K562 (cell line): Measurements from ENCODE around the gene SCYL2. TPM values are rescaled to one million over a fixed set of nuclear protein-coding genes. Genes with fewer than 3 reads are reported as not detected.

Experiments
- ATAC-seq: fragments of 200-7000 bp; cut with Tn5 transposase; 3 replicates; pipeline ENCODE4 v1.9.1; 2020; ENCODE audit warnings: moderate library complexity
- BruUV-seq: library from RNA; stranded (reverse); fragments of 400-500 nt; replicated peaks from 2 replicates; lab custom pipeline; 2021; lab: Mats Ljungman, UMichigan
- CTCF ChIA-PET: fragments of 300-600 bp; formaldehyde crosslinking; extraction: SDS; loops from one replicate; lab custom pipeline; 2021; ENCODE audit warnings: low intra/inter-chr PET ratio; lab: Yijun Ruan, JAX
- POLR2A ChIA-PET: fragments of 300-600, 350-650 bp; sonication (Branson Sonifier 250); formaldehyde crosslinking; extraction: SDS; loops from one replicate; lab custom pipeline; 2021; ENCODE audit warnings: antibody characterized with exemption, inconsistent platforms; lab: Yijun Ruan, JAX
- DNase-seq, 4 experiments: peaks; one replicate each; pipeline versions ENCODE4 v3.0.0 to v3.0.0-alpha.2; 2011 to 2018; ENCODE audit warnings: low spot score in 3 of 4, mixed read lengths in 3 of 4; ENCODE audit errors: extremely low read depth in 1 of 4
- FAIRE-seq: peaks from 2 replicates; lab custom pipeline; 2011; peaks lifted over from hg19 to GRCh38; lab: Jason Lieb, UNC
- H2AFZ ChIP-seq: 2 replicates; pipeline ENCODE4 v1.6.0; 2011; ENCODE audit warnings: low read depth, low read length, control low read depth, inconsistent platforms
- H3K27ac ChIP-seq: fragments of 200-600 bp; 3 replicates; pipeline ENCODE4 v1.8.0; 2011; ENCODE audit warnings: low read depth, mild to moderate bottlenecking, control low read depth, inconsistent platforms, low read length, moderate library complexity, mixed read lengths; ENCODE audit errors: extremely low read depth
- H3K27me3 ChIP-seq, 2 experiments: fragments of 300-600 bp in 1 of 2; 2 replicates in 1 of 2; 3 replicates in 1 of 2; pipeline versions ENCODE4 v1.6.0 to v1.8.0; 2011; ENCODE audit warnings: inconsistent platforms in 2 of 2, low read length in 2 of 2, mild to moderate bottlenecking in 1 of 2, mixed read lengths in 1 of 2, moderate library complexity in 1 of 2; ENCODE audit not compliant: control insufficient read depth in 2 of 2, insufficient read depth in 2 of 2
- H3K36me3 ChIP-seq: fragments of 300-600 bp; 3 replicates; pipeline ENCODE4 v1.8.0; 2011; ENCODE audit warnings: mild to moderate bottlenecking, low read length, inconsistent platforms; ENCODE audit not compliant: control insufficient read depth, insufficient read depth
- H3K4me1 ChIP-seq, 2 experiments: fragments of 200-600 bp in 1 of 2; replicated peaks in 1 of 2; 2 replicates in 1 of 2; 3 replicates in 1 of 2; pipeline versions ENCODE4 v1.5.1 to v1.8.0; 2011; ENCODE audit warnings: inconsistent platforms in 2 of 2, low read length in 2 of 2, mild to moderate bottlenecking in 1 of 2, mixed read lengths in 1 of 2, moderate library complexity in 1 of 2; ENCODE audit not compliant: control insufficient read depth in 2 of 2, insufficient read depth in 2 of 2
- H3K4me2 ChIP-seq: 2 replicates; pipeline ENCODE4 v1.6.1; 2011; ENCODE audit warnings: low read length, control low read depth, inconsistent platforms, mixed read lengths; ENCODE audit not compliant: insufficient read depth
- H3K4me3 ChIP-seq: fragments of 200-600 bp; sonication (generic), shearing (Covaris generic); 2 replicates; pipeline ENCODE4 v1.5.1; 2016; ENCODE audit warnings: control low read depth, inconsistent platforms
- H3K79me2 ChIP-seq: fragments of 200-600 bp; 3 replicates; pipeline ENCODE4 v1.8.0; 2011; ENCODE audit warnings: low read length, inconsistent platforms; ENCODE audit not compliant: control insufficient read depth, insufficient read depth
- H3K9ac ChIP-seq, 2 experiments: 2 replicates each; pipeline versions ENCODE4 v1.6.0 to v1.6.1; 2011; ENCODE audit warnings: low read depth in 2 of 2, low read length in 2 of 2, control low read depth in 1 of 2, inconsistent platforms in 1 of 2, mild to moderate bottlenecking in 1 of 2, mixed read lengths in 1 of 2; ENCODE audit not compliant: insufficient read depth in 1 of 2
- H3K9me1 ChIP-seq: one replicate; pipeline ENCODE4 v1.6.0; 2011; ENCODE audit warnings: inconsistent platforms, mild to moderate bottlenecking, low read length, moderate library complexity; ENCODE audit not compliant: control insufficient read depth, insufficient read depth
- H3K9me3 ChIP-seq: replicated peaks from 2 replicates; pipeline ENCODE4 v1.5.1; 2011; ENCODE audit warnings: low read depth, low read length, inconsistent platforms; ENCODE audit not compliant: control insufficient read depth, insufficient read depth
- H4K20me1 ChIP-seq: replicated peaks from 2 replicates; pipeline ENCODE4 v1.6.1; 2011; ENCODE audit warnings: low read length, inconsistent platforms, mixed read lengths; ENCODE audit not compliant: control insufficient read depth, insufficient read depth
- BRCA1 ChIP-seq, 2 experiments: fragments of 450-650 bp in 1 of 2; sonication (generic) in 1 of 2; formaldehyde crosslinking in 1 of 2; IDR thresholded peaks; 2 replicates each; pipeline versions ENCODE4 v1.5.0 to v1.6.1; 2017 to 2020; ENCODE audit warnings: mild to moderate bottlenecking in 1 of 2, missing genetic modification reagents in 1 of 2
- DMBX1 ChIP-seq: fragments of 250-450 bp; sonication (Bioruptor Pico); IDR thresholded peaks from 2 replicates; pipeline ENCODE4 v1.8.0; 2022; ENCODE audit warnings: inconsistent platforms, mild to moderate bottlenecking, moderate library complexity, borderline replicate concordance
- E2F6 ChIP-seq, 2 experiments: IDR thresholded peaks; 2 replicates each; pipeline ENCODE4 v1.6.1; 2011; ENCODE audit warnings: borderline replicate concordance in 1 of 2, control low read depth in 1 of 2, low read depth in 1 of 2, low read length in 1 of 2, mild to moderate bottlenecking in 1 of 2, mixed read lengths in 1 of 2, moderate library complexity in 1 of 2; ENCODE audit not compliant: insufficient read depth in 1 of 2, insufficient read length in 1 of 2, poor library complexity in 1 of 2, severe bottlenecking in 1 of 2; ENCODE audit errors: extremely low read depth in 1 of 2
- ELK1 ChIP-seq: sonication (generic); formaldehyde crosslinking; IDR thresholded peaks from 2 replicates; pipeline ENCODE4 v1.8.1; 2022; ENCODE audit warnings: missing genetic modification reagents
- FOXK2 ChIP-seq, 2 experiments: fragments of 450-650 bp; IDR thresholded peaks in 1 of 2; conservative IDR thresholded peaks in 1 of 2; 2 replicates each; pipeline ENCODE4 v1.6.1; 2016; ENCODE audit warnings: low read depth in 2 of 2, mild to moderate bottlenecking in 1 of 2
- KLF1 ChIP-seq: fragments of 450-650 bp; IDR thresholded peaks from 2 replicates; pipeline ENCODE4 v1.6.1; 2016; ENCODE audit warnings: missing genetic modification characterization, missing compliant biosample characterization
- LCOR ChIP-seq: sonication (generic); formaldehyde crosslinking; IDR thresholded peaks from 2 replicates; pipeline ENCODE4 v1.8.0; 2022; ENCODE audit warnings: mild to moderate bottlenecking, missing genetic modification reagents
- NFYB ChIP-seq: IDR thresholded peaks from 2 replicates; pipeline ENCODE4 v1.6.1; 2011; ENCODE audit warnings: mild to moderate bottlenecking, moderate library complexity; ENCODE audit not compliant: insufficient read length; ENCODE audit errors: extremely low read depth
- NR2C1 ChIP-seq, 2 experiments: fragments of 450-650 bp; IDR thresholded peaks; 2 replicates each; pipeline ENCODE4 v1.6.1; 2017; ENCODE audit warnings: mild to moderate bottlenecking in 2 of 2, antibody characterized with exemption in 1 of 2, inconsistent platforms in 1 of 2, missing compliant biosample characterization in 1 of 2, missing genetic modification characterization in 1 of 2
- SMARCA5 ChIP-seq: fragments of 450-650 bp; IDR thresholded peaks from 2 replicates; pipeline ENCODE4 v1.6.1; 2016
- SPI1 ChIP-seq: IDR thresholded peaks from 2 replicates; pipeline ENCODE4 v1.6.1; 2011; ENCODE audit warnings: low read depth, low read length, control low read depth, borderline replicate concordance
- SRSF3 ChIP-seq: fragments of 200-400 bp; formaldehyde crosslinking; IDR thresholded peaks from 2 replicates; pipeline ENCODE4 v1.6.1; 2016; ENCODE audit warnings: mild to moderate bottlenecking, low read length, moderate library complexity; ENCODE audit not compliant: insufficient read depth
- ZBED1 ChIP-seq: IDR thresholded peaks from 2 replicates; pipeline ENCODE4 v1.6.1; 2014
- ZNF224 ChIP-seq: sonication (generic); formaldehyde crosslinking; IDR thresholded peaks from 2 replicates; pipeline ENCODE4 v1.8.0; 2022; ENCODE audit warnings: mild to moderate bottlenecking, missing genetic modification reagents
- ZNF239 ChIP-seq: fragments of 250-450 bp; sonication (Bioruptor Pico); IDR thresholded peaks from 2 replicates; pipeline ENCODE4 v1.4.0; 2020; ENCODE audit warnings: mild to moderate bottlenecking
- ZNF75A ChIP-seq: fragments of 450-650 bp; formaldehyde crosslinking; IDR thresholded peaks from 2 replicates; pipeline ENCODE4 v1.4.0; 2020; ENCODE audit warnings: mild to moderate bottlenecking
- ZNF79 ChIP-seq: fragments of 250-450 bp; sonication (Bioruptor Pico); IDR thresholded peaks from 2 replicates; pipeline ENCODE4 v1.4.0; 2020; ENCODE audit warnings: low read depth, mild to moderate bottlenecking, moderate library complexity
- WGBS: fragments of 100-300 bp; shearing (Covaris generic); methylation state at CpG from one replicate; pipeline ENCODE4 v1.1.6; 2016; ENCODE audit warnings: low coverage, mixed read lengths; ENCODE audit not compliant: insufficient coverage; ENCODE audit errors: missing lambda C conversion rate; 5-methylcytosine and 5-hydroxymethylcytosine counted together
- in situ Hi-C: fragments of 300-500 bp; cut with MboI; formaldehyde crosslinking; loops from 4 replicates; pipeline ENCODE4 v1.15.0; 2018; ENCODE audit warnings: inconsistent platforms, mixed read lengths
- intact Hi-C: fragments of 100-400 bp; cut with micrococcal nuclease; formaldehyde crosslinking; loops from 2 replicates; pipeline ENCODE4 v1.14.2; 2022
- polyA plus RNA-seq, 8 experiments: library from polyadenylated mRNA; depleted of rRNA in 4 of 8; stranded (reverse) in 5 of 8; unstranded in 3 of 8; fragments of >200 nt; fragmentation: Nextera tagmentation in 2 of 8; fragmentation: Illumina TruSeq in 1 of 8; extraction: Ambion mirVana in 2 of 8; extraction: Trizol in 1 of 8; gene quantifications; 2 replicates each; pipeline versions ENCODE4 v1.2.1 to v1.2.3, GENCODE V29; 2011 to 2014; ENCODE audit warnings: inconsistent platforms in 1 of 8, missing spikeins in 1 of 8
- total RNA-seq, 7 experiments: library from RNA; depleted of rRNA in 6 of 7; stranded (reverse); fragments of >200 nt in 6 of 7; fragmentation: Illumina TruSeq in 2 of 7; extraction: Trizol in 2 of 7; gene quantifications; 2 replicates each; pipeline versions ENCODE4 v1.2.1 to v1.2.3, GENCODE V29; 2011 to 2021; ENCODE audit warnings: low replicate concordance in 1 of 7
- TF ChIP-seq, protein P1 (sequence below): fragments of 450-650 bp; formaldehyde crosslinking; IDR thresholded peaks from 2 replicates; pipeline ENCODE4 v1.4.0; 2020; ENCODE audit warnings: mild to moderate bottlenecking

The SCYL2 gene
- total and polyA plus RNA-seq, 9 of the 15 experiments (the other 6 are each of a cell fraction or from before 2014, with no cell fraction given) = 9.9 to 49.0 (median 32.9) TPM

- peak; percentile 25; the same call in 2 of the 3 replicates for ATAC-seq
- in situ Hi-C loops (loop anchor here (10.0 kb wide), 1 partner anchor 330 kb away; no protein-coding TSS in a partner anchor), intact Hi-C loops (loop anchor here (2.0 to 5.0 kb wide), 3 partner anchors 110 to 327 kb away; no protein-coding TSS in a partner anchor)
- DNase-seq = no peak
- H3K9me1 ChIP-seq = no peaks in the 10 kb centered on the region
- no peaks in the 10 kb centered on the region for H3K4me1 ChIP-seq
- peak overlapping the region in 1 of 2 experiments; percentile 19; a peak in 1 of 4 replicates for H3K9ac ChIP-seq
- no peak overlapping the region for H3K4me2 ChIP-seq
- CTCF ChIA-PET = no interaction called here
- BruUV-seq = no TSS peak
- H3K27me3 ChIP-seq = no peaks in the 10 kb centered on the region
- no peaks in the 10 kb centered on the region for H3K79me2 ChIP-seq
- POLR2A ChIA-PET = interaction anchor here (0.6 kb wide), 1 partner anchor 1204 kb away, joined by 3 read pairs; no protein-coding TSS in a partner anchor
- no peak overlapping the region for H3K4me3 ChIP-seq
- H3K36me3 ChIP-seq = no peaks in the 10 kb centered on the region
- no peaks in the 10 kb centered on the region for H3K9me3 ChIP-seq
- 10% methylated on average over 1 of the region's 1 CpG for WGBS
- no peak overlapping the region for H2AFZ ChIP-seq
- no peak for FAIRE-seq
- no peaks in the 10 kb centered on the region for H4K20me1 ChIP-seq
- no peak overlapping the region for H3K27ac ChIP-seq
- TF ChIP-seq BRCA1 (IDR thresholded peaks at IDR 0.05) (no peak), BRCA1 (CRISPR knock-in tag; IDR thresholded peaks at IDR 0.05) (no peak), NFYB (no peak), E2F6 (IDR thresholded peaks at IDR 0.05; ENCODE audit: borderline replicate concordance in 1 of 2, extremely low read depth in 1 of 2, insufficient read depth in 1 of 2, insufficient read length in 1 of 2, low read depth in 1 of 2, low read length in 1 of 2, poor library complexity in 1 of 2, severe bottlenecking in 1 of 2) (no peak), SRSF3 (no peak), LCOR (CRISPR knock-in tag) (no peak), ZNF239 (CRISPR knock-in tag) (no peak), SMARCA5 (no peak), ELK1 (no peak), ZNF224 (no peak), DMBX1 (CRISPR knock-in tag) (no peak), ZNF79 (CRISPR knock-in tag) (no peak), KLF1 (no peak), ZNF75A (CRISPR knock-in tag) (no peak), SPI1 (no peak), ZBED1 (no peak), NR2C1 (IDR thresholded peaks at IDR 0.05) (no peak), NR2C1 (tag; IDR thresholded peaks at IDR 0.05) (no peak), FOXK2 (conservative IDR thresholded peaks at IDR 0.05 in 1 of 2, IDR thresholded peaks at IDR 0.05 in 1 of 2; ENCODE audit: low read depth in 2 of 2) (no peak)
- TF ChIP-seq, protein P1, sequence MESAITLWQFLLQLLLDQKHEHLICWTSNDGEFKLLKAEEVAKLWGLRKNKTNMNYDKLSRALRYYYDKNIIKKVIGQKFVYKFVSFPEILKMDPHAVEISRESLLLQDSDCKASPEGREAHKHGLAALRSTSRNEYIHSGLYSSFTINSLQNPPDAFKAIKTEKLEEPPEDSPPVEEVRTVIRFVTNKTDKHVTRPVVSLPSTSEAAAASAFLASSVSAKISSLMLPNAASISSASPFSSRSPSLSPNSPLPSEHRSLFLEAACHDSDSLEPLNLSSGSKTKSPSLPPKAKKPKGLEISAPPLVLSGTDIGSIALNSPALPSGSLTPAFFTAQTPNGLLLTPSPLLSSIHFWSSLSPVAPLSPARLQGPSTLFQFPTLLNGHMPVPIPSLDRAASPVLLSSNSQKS (CRISPR knock-in tag) = no peak
Measured at GRCh38 chr12:100345020-100345767, 78.2 kb downstream of the SCYL2 start.
